GM12891 (cell line): ENCODE measurements around the gene SPATA3.

ENCODE experiments used
- DNase-seq: peaks from one replicate; pipeline ENCODE4 v3.0.0; 2011; ENCODE audit warnings: low spot score; ENCODE audit not compliant: insufficient read length
- FAIRE-seq: peaks from 2 replicates; lab custom pipeline; 2011; peaks lifted over from hg19 to GRCh38; lab: Jason Lieb, UNC
- PAX5 ChIP-seq: IDR thresholded peaks from 2 replicates; pipeline ENCODE4 v1.6.1; 2011; ENCODE audit warnings: low read length, moderate library complexity, mild to moderate bottlenecking; ENCODE audit not compliant: insufficient read depth, severe bottlenecking
- POLR2A ChIP-seq: IDR thresholded peaks from 2 replicates; pipeline ENCODE4 v1.6.1; 2011; ENCODE audit warnings: low read depth, low read length, control low read depth
- POLR2AphosphoS5 ChIP-seq: IDR thresholded peaks from 2 replicates; pipeline ENCODE4 v1.6.1; 2011; ENCODE audit warnings: low read depth, low read length, control low read depth
- POU2F2 ChIP-seq: IDR thresholded peaks from 2 replicates; pipeline ENCODE4 v1.6.1; 2011; ENCODE audit warnings: low read depth, mild to moderate bottlenecking, control low read depth, low read length, moderate library complexity
- SPI1 ChIP-seq: IDR thresholded peaks from 2 replicates; pipeline ENCODE4 v1.6.1; 2011; ENCODE audit warnings: low read depth, low read length, control low read depth
- TAF1 ChIP-seq: IDR thresholded peaks from 2 replicates; pipeline ENCODE4 v1.6.1; 2011; ENCODE audit warnings: low read depth, low read length, control low read depth

The SPATA3 gene

DNA sequence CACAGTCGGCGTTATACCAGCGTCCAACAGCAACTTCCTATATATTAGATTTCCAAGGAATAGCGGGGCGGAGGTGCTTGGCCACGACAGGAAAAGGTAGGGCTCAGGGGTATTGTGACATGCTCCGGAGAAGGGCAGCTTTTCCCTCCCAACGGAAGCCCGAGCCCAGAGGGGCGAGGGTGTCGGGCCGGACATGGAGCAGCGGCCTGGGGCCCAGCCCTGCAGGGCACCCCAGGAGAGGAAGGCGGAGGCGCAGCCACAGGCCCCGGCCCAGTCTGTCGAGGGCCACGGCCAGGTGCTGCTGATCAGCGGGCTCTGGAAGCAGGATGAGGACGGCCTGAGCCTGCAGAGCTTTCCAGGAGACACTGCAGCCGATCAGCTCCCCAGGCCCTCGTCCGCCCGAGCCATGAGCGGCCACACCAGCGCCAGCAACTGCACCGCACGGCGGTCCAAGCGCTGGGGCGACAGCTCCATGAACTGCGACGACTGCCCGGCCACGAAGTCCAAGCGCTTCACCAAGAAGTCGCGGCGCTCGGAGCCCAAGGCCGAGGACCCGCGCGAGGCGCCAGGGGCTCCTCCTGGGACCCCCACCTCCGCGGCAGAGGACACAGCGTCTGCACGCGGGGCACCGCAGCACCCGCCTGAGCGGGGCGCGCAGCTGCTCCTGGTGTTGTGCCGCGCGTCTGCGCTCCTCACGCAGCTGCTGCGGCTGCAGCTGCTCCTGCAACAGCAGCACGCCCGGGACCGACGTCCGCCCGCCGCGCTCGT lies 5.6 kb upstream of the SPATA3 start:
- TF ChIP-seq TAF1 (no peak), POLR2A (no peak), SPI1 (no peak), PAX5 (no peak), POLR2AphosphoS5 (no peak), POU2F2 (no peak)
- FAIRE-seq (no peak), DNase-seq (no peak)

DNA sequence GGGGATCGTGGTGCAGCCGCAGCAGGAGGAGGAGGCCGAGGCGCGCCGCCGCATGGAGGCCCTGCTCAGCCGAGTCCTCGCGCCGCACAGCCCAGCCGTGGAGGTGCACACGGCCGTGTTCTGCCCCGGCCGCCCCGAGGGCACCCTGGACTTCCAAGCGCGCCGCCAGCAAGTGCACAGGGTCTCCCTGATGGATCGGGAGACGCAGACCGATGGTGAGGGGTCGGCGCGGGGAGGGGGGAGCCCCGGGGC lies 5.1 kb upstream of the SPATA3 start:
- FAIRE-seq (no peak), DNase-seq (no peak)
- TF ChIP-seq SPI1, result no peak

GRCh38 chr2:230991598-230991997 lies 4.3 kb upstream of the SPATA3 start:
- DNase-seq (no peak), FAIRE-seq (no peak)
- TF ChIP-seq TAF1 (no peak), SPI1 (no peak), POLR2A (no peak), PAX5 (no peak), POU2F2 (no peak), POLR2AphosphoS5 (no peak)

GRCh38 chr2:230996661-230997060 lies 740 bp downstream of the SPATA3 start:
- TF ChIP-seq PAX5 (no peak), POLR2A (no peak), POLR2AphosphoS5 (no peak), SPI1 (no peak), TAF1 (no peak), POU2F2 (no peak)
- FAIRE-seq (no peak), DNase-seq (no peak)

GRCh38 chr2:230998882-230999281 lies 3.0 kb downstream of the SPATA3 start:
- TF ChIP-seq PAX5 (no peak), SPI1 (no peak), TAF1 (no peak), POLR2A (no peak), POU2F2 (no peak), POLR2AphosphoS5 (no peak)
- no peak for DNase-seq
- no peak for FAIRE-seq

GRCh38 chr2:230999477-230999876 lies 3.6 kb downstream of the SPATA3 start:
- no peak for DNase-seq
- TF ChIP-seq POLR2AphosphoS5 (no peak), POLR2A (no peak), TAF1 (no peak), POU2F2 (no peak), SPI1 (no peak), PAX5 (no peak)
- no peak for FAIRE-seq

DNA sequence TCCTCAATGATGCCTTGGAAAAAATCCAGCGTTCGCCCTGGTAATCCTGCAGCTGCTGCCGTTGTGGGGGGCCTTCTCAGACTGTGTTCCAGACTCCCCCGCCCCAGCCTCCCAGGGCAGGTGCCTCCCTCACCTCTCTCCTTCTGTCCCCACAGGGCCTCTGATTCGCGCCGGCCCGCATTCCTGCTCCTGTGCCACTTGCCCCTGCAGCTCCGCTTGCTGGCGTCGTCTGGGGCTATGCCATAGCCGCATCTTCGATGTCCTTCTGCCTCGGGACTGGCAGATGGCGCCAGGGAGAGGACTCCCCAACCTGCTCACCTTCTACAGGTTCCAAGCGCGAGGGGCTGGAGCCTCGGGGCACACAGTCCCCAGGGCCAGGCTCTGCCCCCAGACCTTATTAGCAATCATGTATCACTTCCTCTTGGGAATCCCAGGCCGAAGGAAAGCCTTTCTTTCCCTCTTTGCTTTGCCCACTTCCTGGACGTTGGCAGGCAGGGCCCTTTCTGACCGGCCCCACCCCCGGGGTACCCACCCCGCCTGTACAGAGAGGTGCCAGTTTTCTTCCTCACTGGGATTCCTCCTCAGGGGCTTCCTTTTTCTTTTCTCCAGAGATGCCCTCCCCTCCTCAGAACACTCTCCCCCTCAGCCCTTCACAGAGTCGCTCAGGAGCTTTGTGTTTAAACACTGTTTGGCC lies 4.4 kb downstream of the SPATA3 start:
- TF ChIP-seq POLR2A, result no peak
- peak; percentile 28; the same call in 1 of the 2 replicates for TF ChIP-seq SPI1
- no peak for TF ChIP-seq POLR2AphosphoS5
- no peak for FAIRE-seq
- no peak for DNase-seq

GRCh38 chr2:231001036-231001435 lies 5.1 kb downstream of the SPATA3 start:
- DNase-seq (no peak), FAIRE-seq (no peak)
- TF ChIP-seq SPI1, result no peak
- no peak for TF ChIP-seq POLR2AphosphoS5
- TF ChIP-seq TAF1, result no peak
- TF ChIP-seq PAX5, result no peak
- no peak for TF ChIP-seq POLR2A
- TF ChIP-seq POU2F2, result no peak

DNA sequence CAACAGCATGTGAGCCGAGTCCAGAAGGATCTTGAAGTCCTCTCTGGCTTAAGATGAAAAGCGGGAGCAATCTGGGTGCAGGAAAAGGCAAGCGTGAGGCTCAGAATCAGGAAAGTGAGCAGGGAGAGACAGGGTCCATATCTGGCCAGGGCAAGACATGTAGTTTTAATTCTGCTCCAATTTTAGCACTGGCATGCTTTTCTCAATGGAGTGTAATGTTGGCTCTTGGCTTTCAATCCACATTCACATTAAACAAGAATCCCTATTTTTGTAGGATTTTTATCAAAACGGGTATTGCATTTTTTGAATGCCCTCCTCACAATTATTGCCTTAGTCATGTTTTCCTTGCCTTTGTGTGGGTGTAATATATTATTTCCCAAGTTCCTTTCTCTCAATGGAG lies 6.0 kb downstream of the SPATA3 start:
- DNase-seq (no peak), FAIRE-seq (no peak)
- TF ChIP-seq POLR2AphosphoS5 (no peak), TAF1 (no peak), SPI1 (no peak), PAX5 (no peak), POU2F2 (no peak), POLR2A (no peak)

GRCh38 chr2:231002641-231003040 lies 6.7 kb downstream of the SPATA3 start:
- FAIRE-seq (no peak), DNase-seq (no peak)
- TF ChIP-seq TAF1 (no peak), POLR2AphosphoS5 (no peak), SPI1 (no peak), POLR2A (no peak), PAX5 (no peak), POU2F2 (no peak)
